HG02763 (cell line): Measurements from ENCODE around the gene MEPCE.
"Not testable (repeated sequence)": the region's sequence is repeated elsewhere in the genome, so short reads cannot be mapped to it uniquely, and the experiment has no call there.

Experiments
- ATAC-seq: cut with Tn5 transposase; IDR thresholded peaks from one replicate; pipeline ENCODE4 v1.9.1; 2021; ENCODE audit warnings: mild to moderate bottlenecking, moderate library complexity; ENCODE audit not compliant: unreplicated experiment

Gene MEPCE

GRCh38 chr7:100429637-100430492 lies at the start of gene MEPCE:
Gene MEPCE, plus strand, starts transcription at chr7:100429831. Its CDS starts 188 bp downstream, at chr7:100430019.
- ATAC-seq, result peak; percentile 39

- no peak for ATAC-seq
Measured at GRCh38 chr7:100380196-100380595, 49.4 kb upstream of the MEPCE start.

DNA sequence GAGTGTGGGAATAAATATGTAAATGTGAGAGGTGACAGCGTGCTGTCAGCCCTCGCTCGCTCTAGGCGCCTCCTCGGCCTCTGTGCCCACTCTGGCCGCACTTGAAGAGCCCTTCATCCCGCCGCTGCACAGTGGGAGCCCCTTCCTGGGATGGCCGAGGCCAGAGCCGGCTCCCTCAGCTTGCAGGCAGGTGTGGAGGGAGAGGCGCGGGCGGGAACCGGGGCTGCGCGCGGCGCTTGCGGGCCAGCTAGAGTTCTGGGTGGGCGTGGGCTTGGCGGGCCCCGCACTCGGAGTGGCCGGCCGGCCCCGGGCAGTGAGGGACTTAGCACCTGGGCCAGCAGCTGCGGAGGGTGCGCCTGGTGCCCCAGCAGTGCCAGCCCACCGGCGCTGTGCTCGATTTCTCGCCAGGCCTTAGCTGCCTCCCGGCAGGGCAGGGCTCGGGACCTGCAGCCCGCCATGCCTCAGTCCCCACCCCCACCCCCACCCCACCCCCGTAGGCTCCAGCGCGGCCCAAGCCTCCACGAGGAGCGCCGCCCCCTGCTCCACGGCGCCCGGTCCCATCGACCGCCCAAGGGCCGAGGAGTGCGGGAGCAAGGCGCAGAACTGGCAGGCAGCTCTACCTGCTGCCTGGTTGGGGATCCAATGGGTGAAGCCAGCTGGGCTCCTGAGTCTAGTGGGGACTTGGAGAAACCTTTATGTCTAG lies 47.9 kb upstream of the MEPCE start:
- not testable (repeated sequence) for ATAC-seq

DNA sequence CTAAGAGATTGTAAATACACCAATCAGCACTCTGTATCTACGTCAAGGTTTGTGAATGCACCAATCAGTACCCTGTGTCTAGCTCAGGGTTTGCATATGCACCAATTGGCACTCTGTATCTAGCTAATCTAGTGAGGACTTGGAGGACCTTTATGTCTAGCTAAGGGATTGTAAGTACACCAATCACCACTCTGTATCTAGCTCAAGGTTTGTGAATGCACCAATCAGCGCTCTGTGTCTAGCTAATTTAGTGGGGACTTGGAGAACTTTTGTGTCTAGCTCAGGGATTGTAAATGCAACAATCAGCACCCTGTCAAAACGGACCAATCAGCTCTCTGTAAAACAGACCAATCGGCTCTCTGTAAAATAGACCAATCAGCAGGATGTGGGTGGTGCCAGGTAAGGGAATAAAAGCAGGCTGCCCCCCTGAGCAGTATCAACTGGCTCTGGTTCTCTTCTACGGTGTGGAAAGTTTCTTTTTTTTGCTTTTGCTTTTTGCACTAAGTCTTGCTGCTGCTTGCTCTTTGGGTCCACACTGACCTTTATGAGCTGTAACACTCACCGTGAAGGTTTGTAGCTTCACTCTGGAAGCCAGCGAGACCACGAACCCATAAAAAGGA lies 47.3 kb upstream of the MEPCE start:
- not testable (repeated sequence) for ATAC-seq

DNA sequence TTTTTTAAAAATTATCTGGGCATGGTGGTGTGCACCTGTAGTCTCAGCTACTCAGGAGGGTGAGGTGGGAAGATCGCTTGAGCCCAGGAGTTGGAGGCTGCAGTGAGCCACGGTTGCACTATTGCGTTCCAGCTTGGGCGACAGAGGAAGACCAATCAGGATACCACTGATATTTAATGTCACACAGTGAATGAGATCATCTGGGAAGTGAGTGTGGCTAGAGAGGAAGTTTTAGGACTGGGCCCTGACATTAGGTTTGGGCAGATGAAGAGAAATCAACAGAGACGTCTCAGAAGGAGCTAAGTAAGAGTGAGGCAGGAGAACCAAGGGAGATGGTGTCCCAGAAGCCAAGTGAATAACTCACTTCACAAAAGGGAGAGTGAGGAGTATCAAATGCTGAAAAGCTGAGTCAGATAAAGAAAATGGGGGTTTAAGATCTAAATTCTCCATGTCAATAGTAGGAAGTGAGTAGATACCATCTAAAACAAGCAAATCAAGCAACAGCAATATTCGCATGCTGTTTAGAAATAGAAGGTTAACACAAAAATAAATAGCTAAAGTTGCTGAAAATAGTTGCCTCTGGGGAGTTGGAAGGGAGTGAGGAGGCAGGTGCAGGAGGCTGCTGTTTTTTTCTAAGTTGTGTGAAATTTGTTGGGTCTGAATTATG lies 44.9 kb upstream of the MEPCE start:
- ATAC-seq, result no peak

- no peak for ATAC-seq
Measured at GRCh38 chr7:100386940-100387339, 42.7 kb upstream of the MEPCE start.

DNA sequence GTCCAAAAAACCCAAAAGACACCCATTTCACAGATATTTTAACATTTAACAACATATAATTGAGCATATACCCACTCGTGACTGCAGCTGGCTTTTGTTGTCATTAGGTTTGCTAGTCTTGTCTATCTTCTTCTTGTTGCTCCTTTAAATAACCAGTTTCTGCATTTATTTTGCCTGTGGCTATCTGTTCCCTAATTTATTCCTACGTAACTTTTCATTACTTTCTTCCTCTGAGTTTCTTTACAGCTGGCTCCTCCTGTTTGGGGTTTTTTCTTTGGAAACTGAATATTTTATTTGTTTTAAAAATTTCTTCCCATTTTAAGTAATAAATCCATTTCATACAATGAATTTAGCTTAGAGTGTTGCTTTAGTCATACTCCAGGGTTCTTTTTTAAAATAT lies 41.9 kb upstream of the MEPCE start:
- ATAC-seq, result no peak

DNA sequence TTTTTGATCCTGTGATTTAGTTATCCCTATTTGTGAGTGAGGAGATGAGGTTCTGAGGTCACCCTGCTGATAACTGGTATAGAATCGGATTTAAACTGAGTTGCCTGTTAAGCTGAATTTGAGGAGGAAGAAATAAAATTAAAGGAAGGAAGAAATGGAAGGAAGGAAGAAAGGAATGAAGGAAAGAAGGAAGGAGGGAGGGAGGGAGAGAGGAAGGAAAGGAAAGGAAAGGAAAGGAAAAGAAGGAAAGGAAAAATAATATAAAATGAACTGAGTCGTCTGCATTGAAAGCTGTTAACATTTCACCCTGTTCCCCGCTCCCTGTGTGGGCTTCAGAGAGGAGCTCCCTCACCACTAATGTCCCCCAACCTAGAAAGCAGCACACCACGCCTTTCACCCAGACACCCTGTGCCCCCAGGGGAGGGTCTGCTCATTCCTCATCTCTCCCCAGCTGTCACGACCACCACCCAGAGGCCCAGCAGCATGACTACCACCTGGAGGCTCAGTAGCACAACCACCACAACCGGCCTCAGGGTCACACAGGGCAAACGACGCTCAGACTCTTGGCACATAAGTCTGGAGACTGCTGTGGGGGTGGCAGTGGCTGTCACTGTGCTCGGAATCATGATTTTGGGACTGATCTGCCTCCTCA lies 40.1 kb upstream of the MEPCE start:
- no peak for ATAC-seq

GRCh38 chr7:100390286-100391009 lies 39.2 kb upstream of the MEPCE start:
- no peak for ATAC-seq

DNA sequence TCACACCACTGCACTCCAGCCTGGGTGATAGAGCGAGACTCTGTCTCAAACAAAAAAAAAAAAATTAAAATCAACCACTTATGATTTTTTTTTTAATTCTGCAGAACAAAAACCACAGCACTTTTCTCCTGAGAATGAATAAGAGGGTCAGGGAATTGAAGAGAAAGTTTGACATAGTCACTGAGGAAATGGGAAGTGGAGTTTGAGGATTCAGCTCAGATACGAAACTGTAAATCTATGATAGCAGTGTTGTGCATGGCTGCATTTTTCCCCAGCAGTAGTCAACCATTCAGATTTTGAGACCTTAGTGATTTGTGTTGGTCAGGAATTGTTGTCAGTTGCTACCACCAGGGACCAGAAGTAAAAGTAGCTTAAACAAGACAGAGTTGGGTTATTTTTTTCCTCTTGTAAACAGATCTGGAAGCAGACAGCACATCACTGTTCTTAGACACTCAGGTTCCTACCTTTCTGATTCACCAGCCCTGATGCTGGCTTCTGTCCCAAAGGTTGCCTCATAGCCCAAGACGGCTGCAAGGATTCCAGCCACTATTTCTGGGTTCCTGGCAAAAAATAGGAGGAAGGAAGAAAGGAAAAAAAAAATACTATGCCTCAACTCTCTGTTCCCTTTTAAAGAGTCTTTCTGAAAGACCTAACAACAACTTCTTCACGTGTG lies 36.3 kb upstream of the MEPCE start:
- ATAC-seq, result no peak

DNA sequence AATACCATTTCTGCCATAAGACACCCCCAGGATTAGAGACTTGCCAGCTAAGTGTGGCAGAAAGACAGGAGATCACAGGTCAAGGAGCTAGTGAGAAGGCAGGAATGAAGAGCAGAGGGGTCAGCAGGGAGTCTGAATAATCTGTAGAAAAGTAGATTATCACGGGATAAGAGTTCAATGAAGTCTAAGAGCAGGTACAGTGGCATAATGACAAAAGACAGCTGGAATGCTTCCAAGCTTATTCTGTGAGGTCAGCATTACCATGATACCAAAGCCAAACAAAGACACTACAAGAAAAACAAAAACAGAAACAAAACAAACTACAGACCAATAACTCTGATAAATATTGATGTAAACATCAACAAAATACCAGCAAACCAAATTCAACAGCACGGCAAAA lies 35.6 kb upstream of the MEPCE start:
- ATAC-seq, result no peak

DNA sequence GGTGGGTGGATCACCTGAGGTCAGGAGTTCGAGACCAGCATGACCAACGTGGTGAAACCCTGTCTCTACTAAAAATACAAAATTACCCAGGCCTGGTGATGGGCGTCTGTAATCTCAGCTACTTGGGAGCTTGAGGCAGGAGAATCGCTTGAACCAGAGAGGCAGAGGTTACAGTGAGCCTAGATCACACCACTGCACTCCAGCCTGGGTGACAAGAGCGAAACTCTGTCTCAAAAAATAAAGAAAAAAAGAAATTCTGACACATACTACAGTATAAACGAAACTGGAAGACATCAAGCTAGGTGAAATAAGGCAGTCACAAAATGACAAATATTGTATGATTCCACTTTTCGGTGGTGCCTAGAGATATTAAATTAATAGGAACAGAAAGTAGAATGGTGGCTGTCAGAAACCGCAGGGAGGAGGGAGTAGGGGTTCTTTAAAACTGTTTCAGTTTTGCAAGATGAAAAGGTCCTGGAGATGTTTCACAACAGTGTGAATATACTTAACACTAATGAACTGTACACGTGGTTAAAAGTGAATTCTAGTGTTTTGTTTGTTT lies 33.1 kb upstream of the MEPCE start:
- ATAC-seq, result peak; percentile 72

DNA sequence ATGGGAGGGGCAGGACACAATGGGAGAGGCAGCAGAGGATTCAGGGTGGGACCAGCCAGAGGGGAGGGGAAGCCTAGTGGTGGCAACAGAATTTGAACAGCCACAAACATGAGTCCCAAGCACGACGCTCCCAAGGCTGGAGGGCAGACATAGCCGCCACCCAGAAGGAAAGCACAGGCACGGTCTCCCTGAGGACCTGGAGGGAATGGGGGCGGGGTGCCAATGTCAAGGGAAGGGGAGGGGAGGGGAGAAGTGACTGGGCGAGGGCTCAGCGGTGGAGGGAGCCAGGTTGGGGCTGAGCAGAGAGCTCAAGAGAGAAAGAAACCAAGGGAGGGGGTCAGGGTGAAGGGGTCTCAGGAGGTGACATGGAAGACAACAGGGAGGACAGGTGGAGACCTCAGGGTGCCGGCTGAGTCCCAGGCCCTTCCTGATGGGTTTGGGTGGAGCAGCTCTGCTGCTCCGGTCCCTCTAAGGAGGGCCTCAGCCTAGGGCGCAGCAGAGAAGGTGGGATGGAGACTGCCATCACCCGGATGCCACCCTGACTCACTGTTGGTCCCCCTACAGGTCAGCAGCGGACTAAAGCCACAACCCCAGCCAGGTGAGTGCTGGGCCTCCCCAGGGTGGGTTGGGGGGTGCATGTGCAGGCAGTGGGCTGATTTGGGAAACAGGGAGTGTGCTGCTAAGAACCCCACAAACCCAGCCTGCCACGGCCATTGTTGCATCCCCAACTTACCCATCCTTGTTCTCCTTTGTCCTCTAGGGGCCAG lies 32.1 kb upstream of the MEPCE start:
- no peak for ATAC-seq

DNA sequence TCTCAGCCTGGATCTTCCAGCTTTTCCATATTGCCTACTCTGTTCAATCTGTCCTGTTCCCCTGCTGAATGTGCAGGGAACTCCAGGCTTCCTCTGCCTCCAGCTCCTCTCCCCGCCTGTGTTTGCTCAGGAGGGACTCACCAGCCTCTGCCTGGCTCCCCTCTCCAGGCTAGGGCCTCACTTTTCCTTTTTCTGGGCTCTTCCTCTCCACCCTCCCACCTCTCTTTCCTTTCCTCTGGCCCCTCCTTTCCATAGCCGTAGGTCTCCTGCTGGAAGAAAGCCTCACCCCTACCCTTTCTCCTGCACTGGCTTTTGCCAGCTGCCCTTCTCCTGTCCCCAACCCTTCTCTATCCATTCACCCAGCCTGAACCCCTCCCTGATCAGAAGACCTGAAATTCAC lies 31.4 kb upstream of the MEPCE start:
- ATAC-seq, result no peak

DNA sequence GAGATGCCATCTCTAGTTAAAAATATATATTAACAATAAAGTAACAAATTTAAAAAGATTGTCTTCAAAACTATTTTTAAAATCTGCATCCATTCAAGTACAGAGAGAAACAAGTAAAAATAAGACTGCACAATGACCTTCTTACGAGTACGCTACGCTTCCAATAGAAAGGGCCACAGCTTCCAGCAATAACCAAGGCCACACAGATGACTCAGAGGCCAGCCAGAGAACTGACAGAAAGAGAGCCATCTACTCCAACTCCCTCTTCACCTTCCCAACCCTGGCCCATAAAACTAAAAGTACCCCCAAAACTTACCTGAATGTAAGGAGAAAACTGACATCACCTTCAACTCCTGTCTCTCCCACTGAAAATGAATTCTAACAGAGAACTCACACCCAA lies 29.6 kb upstream of the MEPCE start:
- no peak for ATAC-seq

DNA sequence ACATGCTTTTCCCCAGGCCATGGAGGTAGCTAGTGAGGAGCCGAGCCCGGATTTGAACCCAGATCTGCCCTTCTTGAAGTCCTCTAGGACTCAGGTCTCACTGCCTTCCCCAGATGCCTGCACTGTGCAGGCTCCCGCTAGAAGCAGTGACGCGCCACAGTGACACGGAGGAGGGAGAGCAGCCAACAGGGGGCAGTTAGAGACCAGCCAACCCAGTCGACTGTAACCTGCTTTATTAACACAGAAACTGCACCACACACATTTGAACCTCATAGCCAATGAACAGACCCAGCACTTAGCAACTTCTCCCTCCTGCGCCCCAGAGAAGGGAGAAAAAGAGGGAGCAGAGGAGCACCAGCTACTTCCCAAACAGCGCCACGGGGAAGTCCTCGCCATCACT lies 29.0 kb upstream of the MEPCE start:
- ATAC-seq, result no peak

DNA sequence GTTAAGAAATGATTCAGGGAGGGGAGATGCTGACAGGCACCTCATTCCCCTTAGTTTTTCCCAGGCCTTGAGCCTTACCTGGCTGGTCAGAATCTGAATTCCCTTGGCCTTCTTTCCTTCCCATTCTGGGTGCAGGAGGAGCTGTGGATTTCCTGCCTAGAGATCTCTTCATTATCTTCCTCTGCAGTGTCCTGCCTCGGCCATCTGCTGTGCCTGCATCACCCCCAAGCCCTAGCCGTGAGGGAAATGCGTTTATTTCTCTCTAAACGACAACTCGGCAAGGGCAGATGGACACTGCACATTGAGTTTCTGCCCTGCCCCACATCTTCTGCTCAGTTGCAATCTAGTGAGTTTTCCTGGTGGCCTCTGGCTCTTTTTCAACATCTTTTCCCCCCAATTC lies 27.8 kb upstream of the MEPCE start:
- ATAC-seq, result no peak

GRCh38 chr7:100402241-100402640 lies 27.4 kb upstream of the MEPCE start:
- ATAC-seq, result no peak

DNA sequence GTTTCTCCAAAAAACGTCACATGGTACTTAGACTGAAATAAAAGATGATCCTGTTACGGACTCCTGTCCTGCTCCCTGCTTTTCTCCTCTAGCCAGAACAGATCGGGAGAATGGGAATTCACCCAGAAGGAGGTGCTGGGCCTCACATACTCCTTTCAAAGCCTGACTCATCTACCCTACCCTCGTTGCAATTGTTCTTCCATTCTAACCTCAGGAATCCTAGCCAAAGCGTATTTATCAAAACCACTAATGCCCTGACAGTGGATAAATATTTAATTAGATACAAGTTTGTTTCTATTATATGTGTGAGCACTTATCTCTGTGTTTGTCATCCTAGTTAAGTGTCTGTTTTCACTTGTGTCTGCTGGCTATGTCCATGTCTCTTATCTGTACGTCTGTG lies 22.9 kb upstream of the MEPCE start:
- no peak for ATAC-seq
